Fibroblast of the conjunctiva (primary cell): ENCODE data around the gene ZP1.
"Not testable (repeated sequence)": the region's sequence is repeated elsewhere in the genome, so short reads cannot be mapped to it uniquely, and the experiment has no call there.

ENCODE experiments used
- DNase-seq: peaks from one replicate; pipeline ENCODE4 v3.0.0-alpha.2; 2010; ENCODE audit warnings: low read depth

Gene ZP1

GRCh38 chr11:60878245-60879101 is 11.1 kb downstream of the ZP1 start:
- no peak for DNase-seq

- no peak for DNase-seq
These were observed 11.8 kb downstream of the ZP1 start for GRCh38 chr11:60879104-60879503.

GRCh38 chr11:60879971-60880588 is 12.7 kb downstream of the ZP1 start:
- DNase-seq, result no peak

GRCh38 chr11:60880643-60881282 is 13.4 kb downstream of the ZP1 start:
- no peak for DNase-seq

GRCh38 chr11:60887556-60887955 is 20.2 kb downstream of the ZP1 start:
- no peak for DNase-seq

- no peak for DNase-seq
These were observed 22.5 kb downstream of the ZP1 start for GRCh38 chr11:60889869-60890311.

GRCh38 chr11:60890696-60891095 is 23.4 kb downstream of the ZP1 start:
- no peak for DNase-seq

- DNase-seq, result no peak
These were observed 23.9 kb downstream of the ZP1 start for GRCh38 chr11:60891103-60891741.

- DNase-seq, result no peak
These were observed 28.3 kb downstream of the ZP1 start for GRCh38 chr11:60895687-60896086.

GRCh38 chr11:60897496-60897895 is 30.2 kb downstream of the ZP1 start:
- DNase-seq, result no peak

GRCh38 chr11:60899046-60899936 is 31.9 kb downstream of the ZP1 start:
- DNase-seq, result peak; percentile 52

- no peak for DNase-seq
These were observed 32.6 kb downstream of the ZP1 start for GRCh38 chr11:60899977-60900376.

- DNase-seq, result no peak
These were observed 33.5 kb downstream of the ZP1 start for GRCh38 chr11:60900673-60901404.

GRCh38 chr11:60902625-60903024 is 35.3 kb downstream of the ZP1 start:
- no peak for DNase-seq

GRCh38 chr11:60905047-60905446 is 37.7 kb downstream of the ZP1 start:
- DNase-seq, result no peak

- no peak for DNase-seq
These were observed 38.3 kb downstream of the ZP1 start for GRCh38 chr11:60905551-60906113.

GRCh38 chr11:60906132-60906972 is 39.0 kb downstream of the ZP1 start, which contains the start of gene PRPF19:
TSS of gene PRPF19 (minus strand) at chr11:60906585. CDS start at chr11:60906382, 203 bp downstream.
- peak; percentile 85 for DNase-seq

- DNase-seq, result no peak
These were observed 41.5 kb downstream of the ZP1 start for GRCh38 chr11:60908803-60909202.

- DNase-seq, result not testable (repeated sequence)
These were observed 42.4 kb downstream of the ZP1 start for GRCh38 chr11:60909680-60910280.
